Lower lobe of right lung (tissue), 2 donors: Measurements from ENCODE around the gene PRSS53. TPM values are rescaled to one million over a fixed set of nuclear protein-coding genes. Genes with fewer than 3 reads are reported as not detected.
"Not testable (repeated sequence)": the region's sequence is repeated elsewhere in the genome, so short reads cannot be mapped to it uniquely, and the experiment has no call there.

Experiments used
- ATAC-seq, 2 donors: fragments of 200-7000 bp; cut with Tn5 transposase; one replicate each; pipeline ENCODE4 v1.9.1; 2020 to 2022; ENCODE audit warnings: mild to moderate bottlenecking in 2 of 2, moderate library complexity in 2 of 2
- DNase-seq: peaks from one replicate; pipeline ENCODE4 v3.0.0-alpha.2; 2020
- H3K27ac ChIP-seq: fragments of 200-600 bp; one replicate; pipeline ENCODE4 v1.8.0; 2022
- H3K27me3 ChIP-seq: fragments of 200-600 bp; one replicate; pipeline ENCODE4 v1.8.0; 2022; ENCODE audit warnings: low read depth
- H3K36me3 ChIP-seq: fragments of 200-600 bp; one replicate; pipeline ENCODE4 v1.8.0; 2022; ENCODE audit warnings: mild to moderate bottlenecking
- H3K4me1 ChIP-seq: fragments of 200-600 bp; one replicate; pipeline ENCODE4 v1.8.0; 2022
- H3K4me3 ChIP-seq: fragments of 200-600 bp; one replicate; pipeline ENCODE4 v1.8.0; 2022; ENCODE audit warnings: mild to moderate bottlenecking
- H3K9me3 ChIP-seq: fragments of 200-600 bp; one replicate; pipeline ENCODE4 v1.8.0; 2022
- CTCF ChIP-seq: fragments of 200-600 bp; IDR thresholded peaks from one replicate; pipeline ENCODE4 v1.8.0; 2022; ENCODE audit warnings: antibody characterized with exemption, mild to moderate bottlenecking
- intact Hi-C: fragments of 100-400 bp; cut with DNase I; formaldehyde crosslinking; loops from one replicate; pipeline ENCODE4 v1.11.0; 2022
- total RNA-seq: library from RNA; stranded (reverse); fragmentation: NEBNext Ultra II Directional; extraction: Animal tissue kit (Norgen Biotek cat#: 25700); gene quantifications from one replicate; pipeline ENCODE4 v1.2.1, GENCODE V29; 2021
- donor health status: DM: no; HTN: yes; CAD: no; lungs with severe emphysema.

The PRSS53 gene
- total RNA-seq, 1 donor from 2014 or later: 2.4 TPM

DNA sequence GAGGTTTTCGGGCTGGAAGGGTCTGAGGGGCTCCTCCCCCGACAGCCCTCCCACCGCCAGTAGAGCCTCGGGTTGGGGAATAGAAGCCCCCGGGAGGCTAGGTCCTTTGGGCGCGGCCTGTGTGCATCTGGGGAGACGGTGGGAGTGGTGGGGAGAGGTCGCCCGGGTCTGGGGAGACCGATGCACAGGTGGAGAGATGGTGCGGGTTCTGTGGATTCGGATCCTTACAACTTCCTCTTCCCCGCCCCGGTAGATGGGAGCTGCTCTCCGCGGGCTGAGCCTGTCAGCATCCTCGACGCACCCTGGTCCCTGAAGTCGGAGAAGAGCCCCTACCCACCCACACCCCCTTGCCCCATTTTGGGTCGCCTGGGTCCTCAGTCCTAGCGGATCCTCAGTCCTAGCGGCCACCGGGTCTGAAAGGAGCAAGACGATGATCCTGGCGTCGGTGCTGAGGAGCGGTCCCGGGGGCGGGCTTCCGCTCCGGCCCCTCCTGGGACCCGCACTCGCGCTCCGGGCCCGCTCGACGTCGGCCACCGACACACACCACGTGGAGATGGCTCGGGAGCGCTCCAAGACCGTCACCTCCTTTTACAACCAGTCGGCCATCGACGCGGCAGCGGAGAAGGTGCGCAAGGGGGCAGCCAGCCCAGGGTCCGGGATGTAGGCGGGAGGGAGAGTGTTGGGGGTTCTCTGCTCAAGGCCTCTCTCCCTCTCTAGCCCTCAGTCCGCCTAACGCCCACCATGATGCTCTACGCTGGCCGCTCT lies 20.2 kb upstream of the PRSS53 start:
- no peak for DNase-seq
- ATAC-seq: peak in 1 of 2 donors; percentile 1
- Histone ChIP-seq H3K4me3 (peak overlapping the region; percentile 90), H3K4me1 (peaks cover 31% of the 10 kb centered on the region), H3K9me3 (no peaks in the 10 kb centered on the region), H3K36me3 (peaks cover 38% of the 10 kb centered on the region), H3K27me3 (no peaks in the 10 kb centered on the region), H3K27ac (peak overlapping the region; percentile 90)
- intact Hi-C loops: no loop called here
- no peak for TF ChIP-seq CTCF

DNA sequence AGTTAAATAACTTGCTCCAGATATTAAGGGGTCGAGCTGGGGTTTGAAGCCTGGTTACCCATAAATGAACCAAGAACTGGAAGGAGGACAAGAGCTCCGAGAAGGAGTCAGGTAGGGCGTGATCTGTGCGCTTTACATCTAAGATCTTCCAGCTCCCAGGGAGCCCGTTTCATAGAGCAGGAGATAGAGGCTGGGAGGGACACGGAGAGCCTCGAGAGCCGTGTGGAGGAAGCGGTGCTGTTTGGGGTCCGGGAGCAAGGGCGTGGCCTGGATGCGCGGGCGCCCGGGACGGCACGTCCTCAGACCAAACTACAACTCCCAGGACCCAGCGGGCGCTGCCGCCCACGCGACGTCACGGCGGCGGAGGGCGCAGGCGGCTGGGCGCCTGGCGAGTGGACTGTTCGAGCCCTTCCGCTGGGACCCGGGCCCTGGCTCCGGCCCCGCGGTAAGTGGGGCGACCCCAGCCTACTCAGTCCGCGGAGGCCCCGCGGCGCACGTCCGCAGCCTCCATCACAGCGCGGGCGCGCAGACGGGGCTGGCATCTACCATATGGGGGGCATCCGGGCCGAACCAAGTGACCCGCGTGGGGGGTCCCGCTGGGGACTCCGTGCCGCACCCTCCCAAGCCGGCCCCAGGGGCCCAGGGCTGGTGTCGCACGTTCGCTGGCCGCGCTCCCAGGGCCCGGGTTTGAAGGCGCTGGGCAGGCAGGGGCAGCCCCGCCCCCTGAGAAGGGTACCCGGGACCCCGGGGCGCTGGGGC lies 19.5 kb upstream of the PRSS53 start, which contains the start of gene BCKDK:
Gene BCKDK, plus strand, starts transcription at position 352 of the 759 bp plus-strand sequence. CDS start 838 bp downstream, outside the sequence.
- Histone ChIP-seq H3K4me3 (peak within 1 kb of the TSS; percentile 90), H3K4me1 (peaks cover 24% of the 10 kb centered on the region), H3K27me3 (no peaks in the 10 kb centered on the region), H3K36me3 (peaks cover 38% of the 10 kb centered on the region), H3K9me3 (no peaks in the 10 kb centered on the region), H3K27ac (peak within 1 kb of the TSS; percentile 90)
- DNase-seq: peak; percentile 86
- no peak for TF ChIP-seq CTCF
- ATAC-seq: peak; percentile 83 to 92
- intact Hi-C loops: no loop called here

GRCh38 chr16:31107465-31107867 lies 18.7 kb upstream of the PRSS53 start:
- intact Hi-C loops: no loop called here
- no peak for ATAC-seq
- H3K27ac ChIP-seq: no peak overlapping the region

GRCh38 chr16:31106509-31107464 lies 18.0 kb upstream of the PRSS53 start:
- no peak for TF ChIP-seq CTCF
- no peak overlapping the region for H3K27ac ChIP-seq
- peaks cover 20% of the 10 kb centered on the region for H3K4me1 ChIP-seq
- no peak overlapping the region for H3K4me3 ChIP-seq
- DNase-seq (no peak), ATAC-seq (no peak)
- intact Hi-C loops: no loop called here
- H3K9me3 ChIP-seq: no peaks in the 10 kb centered on the region
- peaks cover 25% of the 10 kb centered on the region for H3K36me3 ChIP-seq
- no peaks in the 10 kb centered on the region for H3K27me3 ChIP-seq

More at GRCh38 chr16:31107465-31107867, 18.7 kb upstream of the PRSS53 start:
- peaks cover 20% of the 10 kb centered on the region for H3K4me1 ChIP-seq
- DNase-seq: no peak
- no peak for TF ChIP-seq CTCF
- no peaks in the 10 kb centered on the region for H3K9me3 ChIP-seq
- no peak overlapping the region for H3K4me3 ChIP-seq
- H3K36me3 ChIP-seq: peaks cover 32% of the 10 kb centered on the region
- no peaks in the 10 kb centered on the region for H3K27me3 ChIP-seq

GRCh38 chr16:31105677-31106213 lies 17.0 kb upstream of the PRSS53 start:
- peak overlapping the region; percentile 39 for H3K4me3 ChIP-seq
- intact Hi-C loops: no loop called here

DNA sequence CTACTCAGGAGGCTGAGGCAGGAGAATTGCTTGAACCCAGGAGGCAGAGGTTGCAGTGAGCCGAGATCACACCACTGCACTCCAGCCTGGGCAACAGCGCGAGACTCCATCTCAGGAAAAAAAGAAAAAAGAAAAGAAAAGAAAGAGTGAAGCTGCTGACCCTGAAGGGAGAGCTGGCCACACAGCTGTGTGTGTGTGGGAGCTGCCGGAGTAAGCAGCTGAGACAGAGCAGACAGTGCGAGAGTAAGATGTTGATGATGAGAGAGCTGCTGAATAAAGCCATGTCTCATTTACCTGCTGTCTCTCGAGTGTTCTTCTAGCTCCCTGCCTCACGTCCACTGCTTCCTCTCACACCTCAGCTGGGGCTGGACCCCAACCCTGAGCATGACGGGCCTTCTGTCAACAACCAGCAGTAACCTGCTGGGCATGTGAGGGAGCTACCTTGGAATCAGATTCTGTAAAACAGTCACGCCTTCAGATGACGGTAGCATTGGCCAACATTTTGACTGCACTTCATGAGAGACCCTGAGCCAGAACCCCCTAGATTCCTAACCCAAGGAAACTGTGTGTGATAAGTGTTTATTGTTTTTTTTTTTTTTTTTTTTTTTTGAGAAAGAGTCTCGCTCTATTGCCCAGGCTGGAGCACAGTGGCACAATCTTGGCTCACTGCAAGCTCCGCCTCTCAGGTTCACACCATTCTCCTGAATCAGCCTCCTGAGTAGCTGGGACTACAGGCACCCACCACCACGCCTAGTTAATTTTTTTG lies 12.3 kb upstream of the PRSS53 start:
- DNase-seq, H3K27ac ChIP-seq, H3K36me3 ChIP-seq, ATAC-seq, H3K27me3 ChIP-seq, intact Hi-C loops, H3K4me3 ChIP-seq, H3K9me3 ChIP-seq, H3K4me1 ChIP-seq: not testable (repeated sequence)

More at GRCh38 chr16:31105677-31106213, 17.0 kb upstream of the PRSS53 start:
- ATAC-seq (peak; percentile 91 to 95), DNase-seq (peak; percentile 92)
- TF ChIP-seq CTCF: peak; percentile 82
- Histone ChIP-seq H3K36me3 (peaks cover 15% of the 10 kb centered on the region), H3K27me3 (no peaks in the 10 kb centered on the region), H3K27ac (peak overlapping the region; percentile 73), H3K4me1 (peaks cover 20% of the 10 kb centered on the region), H3K9me3 (no peaks in the 10 kb centered on the region)
